Hypothalamus (tissue), 51 donors: Measurements from ENCODE around the gene FAM107B.
"Not testable (repeated sequence)": the region's sequence is repeated elsewhere in the genome, so short reads cannot be mapped to it uniquely, and the experiment has no call there.

Experiments
- DNase-seq, 51 donors: peaks; one replicate each; lab custom pipeline; 2025; lab: John Stamatoyannopoulos, UW

The FAM107B gene

GRCh38 chr10:14737808-14738545 is 36.7 kb downstream of the FAM107B start:
- DNase-seq = no peak

- peak in 6 of 51 donors; percentile 2 to 18 (median 6) for DNase-seq
Observed at GRCh38 chr10:14736600-14737081, 38.1 kb downstream of the FAM107B start.

GRCh38 chr10:14736043-14736442 is 38.7 kb downstream of the FAM107B start:
- DNase-seq = no peak

- no peak for DNase-seq
Observed at GRCh38 chr10:14731875-14732512, 42.7 kb downstream of the FAM107B start.

- DNase-seq = no peak
Observed at GRCh38 chr10:14728346-14728745, 46.4 kb downstream of the FAM107B start.

- DNase-seq = no peak
Observed at GRCh38 chr10:14727924-14728323, 46.8 kb downstream of the FAM107B start.

- DNase-seq = no peak
Observed at GRCh38 chr10:14727465-14727864, 47.2 kb downstream of the FAM107B start.

GRCh38 chr10:14724931-14725330 is 49.8 kb downstream of the FAM107B start:
- no peak for DNase-seq

GRCh38 chr10:14723052-14723689 is 51.5 kb downstream of the FAM107B start:
- no peak for DNase-seq

- DNase-seq = no peak
Observed at GRCh38 chr10:14717552-14717951, 57.1 kb downstream of the FAM107B start.

- no peak for DNase-seq
Observed at GRCh38 chr10:14712991-14713424, 61.7 kb downstream of the FAM107B start.

- not testable (repeated sequence) for DNase-seq
Observed at GRCh38 chr10:14709344-14709743, 65.4 kb downstream of the FAM107B start.

GRCh38 chr10:14707481-14707880 is 67.2 kb downstream of the FAM107B start:
- DNase-seq = no peak

- DNase-seq = no peak
Observed at GRCh38 chr10:14705548-14706230, 69.0 kb downstream of the FAM107B start.

- DNase-seq = no peak
Observed at GRCh38 chr10:14703631-14704001, 71.1 kb downstream of the FAM107B start.

GRCh38 chr10:14701466-14701865 is 73.2 kb downstream of the FAM107B start:
- no peak for DNase-seq

- peak in 1 of 51 donors; percentile 13 for DNase-seq
Observed at GRCh38 chr10:14700546-14700945, 74.2 kb downstream of the FAM107B start.

GRCh38 chr10:14699482-14699881 is 75.2 kb downstream of the FAM107B start:
- DNase-seq = no peak

- DNase-seq = no peak
Observed at GRCh38 chr10:14698829-14699170, 75.9 kb downstream of the FAM107B start.

- DNase-seq = no peak
Observed at GRCh38 chr10:14698111-14698828, 76.4 kb downstream of the FAM107B start.

- DNase-seq = no peak
Observed at GRCh38 chr10:14697281-14697680, 77.4 kb downstream of the FAM107B start.
